ENCODE results near the gene RBL2. TPM values are rescaled to one million over a fixed set of nuclear protein-coding genes. Genes with fewer than 3 reads are reported as not detected.

Gene RBL2
- polyA plus RNA-seq, 1 donor (not counting 4 experiments of a cell fraction or from before 2014, with no cell fraction given) = 44.6 TPM

GRCh38 chr16:53435066-53435688, 906 bp downstream of the RBL2 start:
- H3K36me3 ChIP-seq (ENCODE audit: control insufficient read depth in 2 of 2, extremely low read depth in 1 of 2, insufficient read depth in 2 of 2, low read length in 2 of 2) = no peaks in the 10 kb centered on the region
- peak overlapping the region; percentile 82 to 95 (median 85) for H3K4me3 ChIP-seq (ENCODE audit: control insufficient read depth in 2 of 3, extremely low read depth in 1 of 3, insufficient read depth in 2 of 3, low read depth in 1 of 3, low read length in 3 of 3)
- H3K9me3 ChIP-seq (ENCODE audit: control insufficient read depth, low read depth, low read length) = no peaks in the 10 kb centered on the region
- peak overlapping the region; percentile 88 for H3K27ac ChIP-seq (ENCODE audit: control insufficient read depth, insufficient read depth, low read length)
- dilution Hi-C loops (cut with MboI; ENCODE audit: extremely low pct_ligation_motif_present, low sequenced_read_pairs) = no loop called here
- DNase-seq (ENCODE audit: low read depth, low spot score) (no peak), FAIRE-seq (peak; percentile 60)
- H3K9ac ChIP-seq (ENCODE audit: control insufficient read depth, extremely low read depth, insufficient read depth, low read length) = peak overlapping the region; percentile 97
- TF ChIP-seq CTCF (optimal IDR thresholded peaks at IDR 0.05 in 1 of 3, IDR thresholded peaks at IDR 0.05 in 1 of 3, conservative IDR thresholded peaks at IDR 0.05 in 1 of 3; ENCODE audit: extremely low read depth in 1 of 3, insufficient read depth in 2 of 3, low read length in 3 of 3) (no peak), EZH2 (IDR thresholded peaks at IDR 0.05; ENCODE audit: low read length) (no peak)
- H2AFZ ChIP-seq (ENCODE audit: control insufficient read depth, low read length) = peak overlapping the region; percentile 92
- peaks cover 11% of the 10 kb centered on the region for H3K4me1 ChIP-seq (ENCODE audit: control insufficient read depth, extremely low read depth, insufficient read depth, low read length)
- no peaks in the 10 kb centered on the region for H4K20me1 ChIP-seq (ENCODE audit: control insufficient read depth, extremely low read depth, insufficient read depth, low read length)
- H3K79me2 ChIP-seq (ENCODE audit: control insufficient read depth, insufficient read depth, low read length) = peaks cover 38% of the 10 kb centered on the region
- no peaks in the 10 kb centered on the region for H3K9me1 ChIP-seq (ENCODE audit: control insufficient read depth, extremely low read depth, insufficient read depth, low read length)
- peak overlapping the region; percentile 93 for H3K4me2 ChIP-seq (ENCODE audit: control insufficient read depth, extremely low read depth, insufficient read depth, low read depth, low read length)
- no peaks in the 10 kb centered on the region for H3K27me3 ChIP-seq (ENCODE audit: control insufficient read depth, extremely low read depth, insufficient read depth, low read length)

- dilution Hi-C loops (cut with MboI; ENCODE audit: extremely low pct_ligation_motif_present, low sequenced_read_pairs) = no loop called here
- no peak overlapping the region for H3K4me2 ChIP-seq (ENCODE audit: control insufficient read depth, extremely low read depth, insufficient read depth, low read depth, low read length)
- peaks cover 31% of the 10 kb centered on the region for H3K79me2 ChIP-seq (ENCODE audit: control insufficient read depth, insufficient read depth, low read length)
- H3K9me1 ChIP-seq (ENCODE audit: control insufficient read depth, extremely low read depth, insufficient read depth, low read length) = no peaks in the 10 kb centered on the region
- H3K9me3 ChIP-seq (ENCODE audit: control insufficient read depth, low read depth, low read length) = no peaks in the 10 kb centered on the region
- TF ChIP-seq CTCF (optimal IDR thresholded peaks at IDR 0.05 in 1 of 3, IDR thresholded peaks at IDR 0.05 in 1 of 3, conservative IDR thresholded peaks at IDR 0.05 in 1 of 3; ENCODE audit: extremely low read depth in 1 of 3, insufficient read depth in 2 of 3, low read length in 3 of 3) (no peak), EZH2 (IDR thresholded peaks at IDR 0.05; ENCODE audit: low read length) (no peak)
- H3K4me3 ChIP-seq (ENCODE audit: control insufficient read depth in 2 of 3, extremely low read depth in 1 of 3, insufficient read depth in 2 of 3, low read depth in 1 of 3, low read length in 3 of 3) = no peak overlapping the region
- no peaks in the 10 kb centered on the region for H3K27me3 ChIP-seq (ENCODE audit: control insufficient read depth, extremely low read depth, insufficient read depth, low read length)
- DNase-seq (ENCODE audit: low read depth, low spot score) (no peak), FAIRE-seq (no peak)
- H2AFZ ChIP-seq (ENCODE audit: control insufficient read depth, low read length) = no peak overlapping the region
- no peak overlapping the region for H3K9ac ChIP-seq (ENCODE audit: control insufficient read depth, extremely low read depth, insufficient read depth, low read length)
- H3K27ac ChIP-seq (ENCODE audit: control insufficient read depth, insufficient read depth, low read length) = no peak overlapping the region
- no peaks in the 10 kb centered on the region for H4K20me1 ChIP-seq (ENCODE audit: control insufficient read depth, extremely low read depth, insufficient read depth, low read length)
- H3K36me3 ChIP-seq (ENCODE audit: control insufficient read depth in 2 of 2, extremely low read depth in 1 of 2, insufficient read depth in 2 of 2, low read length in 2 of 2) = peaks cover 0 to 1% of the 10 kb centered on the region in 2 experiments
- peaks cover 6% of the 10 kb centered on the region for H3K4me1 ChIP-seq (ENCODE audit: control insufficient read depth, extremely low read depth, insufficient read depth, low read length)
Observed at GRCh38 chr16:53440125-53440524, 5.9 kb downstream of the RBL2 start.
